ENCODE measurements around the gene RFX7. TPM values are rescaled to one million over a fixed set of nuclear protein-coding genes. Genes with fewer than 3 reads are reported as not detected.

Gene RFX7
- total RNA-seq, 1 experiment from 2014 or later = 18.1 TPM

DNA sequence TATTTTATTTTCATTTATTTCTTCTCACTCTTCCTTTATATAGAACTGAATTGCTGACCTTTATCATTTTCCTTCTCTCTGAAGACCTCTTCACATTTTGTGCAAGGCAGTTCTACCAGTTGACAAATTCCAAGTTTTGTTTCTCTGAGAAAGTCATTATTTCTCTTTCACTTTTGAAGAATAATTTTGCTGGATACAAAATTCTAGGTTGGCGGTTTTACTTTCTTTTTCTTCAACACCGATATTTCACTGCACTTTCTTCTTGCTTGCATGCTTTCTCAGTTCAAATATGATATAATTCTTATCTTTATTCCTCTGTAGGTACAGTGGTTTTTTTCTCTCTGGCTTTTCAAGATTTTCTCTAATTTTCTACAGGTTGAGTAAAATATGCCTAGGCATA lies 15.9 kb downstream of the RFX7 start:
- ChIA-PET RAD21 (ENCODE audit: low non-redundant PET in 1 of 2, low total read pairs in 2 of 2, uncharacterized antibody in 2 of 2, unreplicated experiment in 2 of 2) (interaction anchor here in 1 of 2 experiments (0.6 kb wide), 1 partner anchor 76 kb away, joined by 3 read pairs; no protein-coding TSS in a partner anchor), CTCF (no interaction called here), POLR2A (no interaction called here)
- Histone ChIP-seq H3K27me3 (ENCODE audit: insufficient read depth, low read length) (no peaks in the 10 kb centered on the region), H3K27ac (ENCODE audit: low read depth, low read length) (no peak overlapping the region), H3K79me2 (ENCODE audit: insufficient read depth, low read length) (peaks cover 23% of the 10 kb centered on the region), H3K4me3 (replicated peaks in 1 of 2; ENCODE audit: low read depth in 1 of 2, low read length in 2 of 2) (no peak overlapping the region), H2AFZ (ENCODE audit: low read depth, low read length, poor library complexity, severe bottlenecking) (no peak overlapping the region), H3K9me2 (ENCODE audit: insufficient read depth) (no peaks in the 10 kb centered on the region), H3K4me2 (ENCODE audit: low read length) (no peak overlapping the region), H3K36me3 (ENCODE audit: control insufficient read depth in 1 of 2, insufficient read depth in 2 of 2, low read length in 2 of 2) (peaks cover 0 to 16% of the 10 kb centered on the region in 2 experiments; a peak in 1 of 4 replicates), H3K4me1 (ENCODE audit: control insufficient read depth in 1 of 2, insufficient read depth in 2 of 2, low read length in 2 of 2) (no peaks in the 10 kb centered on the region), H3K9me3 (ENCODE audit: control insufficient read depth in 1 of 2, insufficient read depth in 1 of 2, low read depth in 1 of 2, low read length in 2 of 2) (peaks cover 7 to 9% of the 10 kb centered on the region in 2 experiments; a peak in 3 of 4 replicates), H4K20me1 (ENCODE audit: insufficient read depth) (no peaks in the 10 kb centered on the region), H3K9ac (ENCODE audit: low read length) (no peak overlapping the region)
- BruUV-seq (replicated peaks) = no TSS peak
- DNase-seq (ENCODE audit: low read depth, low spot score) (no peak), ATAC-seq (no peak)
- TF ChIP-seq RAD21 (IDR thresholded peaks at IDR 0.05; ENCODE audit: low read depth) (no peak), POLR2AphosphoS5 (IDR thresholded peaks at IDR 0.05; ENCODE audit: low read depth, low read length) (no peak), ZNF274 (IDR thresholded peaks at IDR 0.05; ENCODE audit: low read depth, low read length) (no peak)
- intact Hi-C loops (cut with micrococcal nuclease) = loop anchor here (10.0 kb wide), 1 partner anchor 57 kb away; no protein-coding TSS in a partner anchor

DNA sequence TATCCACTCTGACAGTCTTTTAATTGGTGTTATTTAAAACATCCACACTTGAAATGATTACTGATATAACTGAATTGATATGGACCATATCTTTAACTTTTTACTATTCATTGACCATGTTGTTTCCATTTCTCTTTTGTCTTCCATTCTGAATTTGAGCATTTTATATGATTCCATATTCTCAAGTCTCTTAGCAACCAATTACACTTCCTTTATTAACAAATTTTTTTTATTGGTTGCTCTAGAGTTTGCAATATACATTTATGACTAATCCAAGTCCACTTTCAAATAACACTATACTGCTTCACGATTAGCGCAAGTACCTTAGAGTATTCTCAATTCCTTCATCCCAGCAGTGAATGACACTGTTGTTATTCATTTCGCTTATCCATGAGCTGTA lies 16.4 kb downstream of the RFX7 start:
- H4K20me1 ChIP-seq (ENCODE audit: insufficient read depth) = no peaks in the 10 kb centered on the region
- H3K9me2 ChIP-seq (ENCODE audit: insufficient read depth) = no peaks in the 10 kb centered on the region
- DNase-seq (ENCODE audit: low read depth, low spot score) (no peak), ATAC-seq (no peak)
- no peak overlapping the region for H3K9ac ChIP-seq (ENCODE audit: low read length)
- peaks cover 23% of the 10 kb centered on the region for H3K79me2 ChIP-seq (ENCODE audit: insufficient read depth, low read length)
- peaks cover 5 to 6% of the 10 kb centered on the region in 2 experiments; a peak in 3 of 4 replicates for H3K9me3 ChIP-seq (ENCODE audit: control insufficient read depth in 1 of 2, insufficient read depth in 1 of 2, low read depth in 1 of 2, low read length in 2 of 2)
- no peak overlapping the region for H3K27ac ChIP-seq (ENCODE audit: low read depth, low read length)
- CTCF ChIA-PET = no interaction called here
- no peak overlapping the region for H3K4me3 ChIP-seq (replicated peaks in 1 of 2; ENCODE audit: low read depth in 1 of 2, low read length in 2 of 2)
- no peak for TF ChIP-seq ELF1 (IDR thresholded peaks at IDR 0.05; ENCODE audit: borderline replicate concordance, low read depth)
- TF ChIP-seq ZNF274 (IDR thresholded peaks at IDR 0.05; ENCODE audit: low read depth, low read length) = no peak
- TF ChIP-seq FOSL1 (IDR thresholded peaks at IDR 0.05; ENCODE audit: low read depth) = no peak
- TF ChIP-seq YY1 (IDR thresholded peaks at IDR 0.05; ENCODE audit: extremely low read depth, insufficient replicate concordance, low read depth, low read length) = no peak
- no peak for TF ChIP-seq CEBPB (IDR thresholded peaks at IDR 0.05; ENCODE audit: low read depth)
- TF ChIP-seq SP1 (IDR thresholded peaks at IDR 0.05; ENCODE audit: low read depth) = no peak
- POLR2A ChIA-PET = no interaction called here
- intact Hi-C loops (cut with micrococcal nuclease) = loop anchor here (10.0 kb wide), 1 partner anchor 57 kb away; no protein-coding TSS in a partner anchor
- peaks cover 0 to 16% of the 10 kb centered on the region in 2 experiments; a peak in 1 of 4 replicates for H3K36me3 ChIP-seq (ENCODE audit: control insufficient read depth in 1 of 2, insufficient read depth in 2 of 2, low read length in 2 of 2)
- BruUV-seq (replicated peaks) = no TSS peak
- no peak overlapping the region for H3K4me2 ChIP-seq (ENCODE audit: low read length)
- no peaks in the 10 kb centered on the region for H3K27me3 ChIP-seq (ENCODE audit: insufficient read depth, low read length)
- H3K4me1 ChIP-seq (ENCODE audit: control insufficient read depth in 1 of 2, insufficient read depth in 2 of 2, low read length in 2 of 2) = no peaks in the 10 kb centered on the region
- no peak overlapping the region for H2AFZ ChIP-seq (ENCODE audit: low read depth, low read length, poor library complexity, severe bottlenecking)
- RAD21 ChIA-PET (ENCODE audit: low non-redundant PET in 1 of 2, low total read pairs in 2 of 2, uncharacterized antibody in 2 of 2, unreplicated experiment in 2 of 2) = no interaction called here
